Right atrium auricular region (tissue), 2 donors: ENCODE measurements around the gene SLC1A7. TPM values are rescaled to one million over a fixed set of nuclear protein-coding genes. Genes with fewer than 3 reads are reported as not detected.
"Not testable (repeated sequence)": the region's sequence is repeated elsewhere in the genome, so short reads cannot be mapped to it uniquely, and the experiment has no call there.

ENCODE experiments used
- DNase-seq: peaks from one replicate; pipeline ENCODE4 v3.0.0-alpha.2; 2019; ENCODE audit warnings: low spot score
- H3K27ac ChIP-seq, 2 donors: fragments of 200-600 bp; sonication (generic); 1 replicate in 1 of 2; 2 replicates in 1 of 2; pipeline ENCODE4 v1.5.1; 2016 to 2019
- H3K27me3 ChIP-seq, 2 donors: fragments of 200-600 bp; sonication (generic); one replicate each; pipeline versions ENCODE4 v1.5.1 to v1.6.0; 2017 to 2019
- H3K36me3 ChIP-seq: fragments of 200-600 bp; sonication (generic); one replicate; pipeline ENCODE4 v1.5.1; 2016
- H3K4me1 ChIP-seq, 2 donors: fragments of 200-600 bp; sonication (generic); one replicate each; pipeline versions ENCODE4 v1.5.1 to v1.6.0; 2017 to 2019
- H3K4me3 ChIP-seq, 2 donors: fragments of 200-600 bp; sonication (generic); 1 replicate in 1 of 2; 2 replicates in 1 of 2; pipeline ENCODE4 v1.5.1; 2017 to 2019; ENCODE audit warnings: mild to moderate bottlenecking in 1 of 2, moderate library complexity in 1 of 2
- H3K9me3 ChIP-seq, 2 donors: fragments of 200-600 bp; sonication (generic); one replicate each; pipeline ENCODE4 v1.5.1; 2019
- total RNA-seq, 2 donors: library from RNA; depleted of rRNA; stranded (reverse); fragments of >200 nt; gene quantifications; one replicate each; pipeline ENCODE4 v1.1.0, GENCODE V29; 2016
- TF ChIP-seq, protein P1 (sequence below), 2 donors: fragments of 200-600 bp; sonication (generic); IDR thresholded peaks; one replicate each; pipeline ENCODE4 v1.5.1; 2019; ENCODE audit warnings: antibody characterized with exemption in 2 of 2

SLC1A7 gene
- total RNA-seq, 2 donors from 2014 or later, result 0.56 to 0.71 TPM

DNA sequence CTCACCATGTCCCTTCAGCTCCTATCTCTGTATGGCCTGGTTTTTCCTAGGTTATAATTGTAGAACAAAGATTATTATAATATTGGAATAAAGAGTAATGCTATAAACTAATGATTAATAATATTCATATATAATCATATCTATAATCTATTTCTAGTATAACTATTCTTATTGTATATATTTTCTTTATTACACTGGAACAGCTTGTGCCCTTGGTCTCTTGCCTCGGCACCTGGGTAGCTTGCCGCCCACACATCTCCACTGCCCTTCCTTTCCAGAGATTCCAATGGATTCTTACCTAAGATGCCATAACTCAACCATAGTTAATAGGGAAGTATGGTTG, 43.5 kb upstream of the SLC1A7 start:
- not testable (repeated sequence) for H3K27me3 ChIP-seq, H3K9me3 ChIP-seq, H3K27ac ChIP-seq, H3K36me3 ChIP-seq, H3K4me3 ChIP-seq, DNase-seq
- TF ChIP-seq, protein P1, sequence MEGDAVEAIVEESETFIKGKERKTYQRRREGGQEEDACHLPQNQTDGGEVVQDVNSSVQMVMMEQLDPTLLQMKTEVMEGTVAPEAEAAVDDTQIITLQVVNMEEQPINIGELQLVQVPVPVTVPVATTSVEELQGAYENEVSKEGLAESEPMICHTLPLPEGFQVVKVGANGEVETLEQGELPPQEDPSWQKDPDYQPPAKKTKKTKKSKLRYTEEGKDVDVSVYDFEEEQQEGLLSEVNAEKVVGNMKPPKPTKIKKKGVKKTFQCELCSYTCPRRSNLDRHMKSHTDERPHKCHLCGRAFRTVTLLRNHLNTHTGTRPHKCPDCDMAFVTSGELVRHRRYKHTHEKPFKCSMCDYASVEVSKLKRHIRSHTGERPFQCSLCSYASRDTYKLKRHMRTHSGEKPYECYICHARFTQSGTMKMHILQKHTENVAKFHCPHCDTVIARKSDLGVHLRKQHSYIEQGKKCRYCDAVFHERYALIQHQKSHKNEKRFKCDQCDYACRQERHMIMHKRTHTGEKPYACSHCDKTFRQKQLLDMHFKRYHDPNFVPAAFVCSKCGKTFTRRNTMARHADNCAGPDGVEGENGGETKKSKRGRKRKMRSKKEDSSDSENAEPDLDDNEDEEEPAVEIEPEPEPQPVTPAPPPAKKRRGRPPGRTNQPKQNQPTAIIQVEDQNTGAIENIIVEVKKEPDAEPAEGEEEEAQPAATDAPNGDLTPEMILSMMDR (IDR thresholded peaks at IDR 0.05), result peak; percentile 10 to 20
- peaks cover 0 to 17% of the 10 kb centered on the region in 2 donors for H3K4me1 ChIP-seq

DNA sequence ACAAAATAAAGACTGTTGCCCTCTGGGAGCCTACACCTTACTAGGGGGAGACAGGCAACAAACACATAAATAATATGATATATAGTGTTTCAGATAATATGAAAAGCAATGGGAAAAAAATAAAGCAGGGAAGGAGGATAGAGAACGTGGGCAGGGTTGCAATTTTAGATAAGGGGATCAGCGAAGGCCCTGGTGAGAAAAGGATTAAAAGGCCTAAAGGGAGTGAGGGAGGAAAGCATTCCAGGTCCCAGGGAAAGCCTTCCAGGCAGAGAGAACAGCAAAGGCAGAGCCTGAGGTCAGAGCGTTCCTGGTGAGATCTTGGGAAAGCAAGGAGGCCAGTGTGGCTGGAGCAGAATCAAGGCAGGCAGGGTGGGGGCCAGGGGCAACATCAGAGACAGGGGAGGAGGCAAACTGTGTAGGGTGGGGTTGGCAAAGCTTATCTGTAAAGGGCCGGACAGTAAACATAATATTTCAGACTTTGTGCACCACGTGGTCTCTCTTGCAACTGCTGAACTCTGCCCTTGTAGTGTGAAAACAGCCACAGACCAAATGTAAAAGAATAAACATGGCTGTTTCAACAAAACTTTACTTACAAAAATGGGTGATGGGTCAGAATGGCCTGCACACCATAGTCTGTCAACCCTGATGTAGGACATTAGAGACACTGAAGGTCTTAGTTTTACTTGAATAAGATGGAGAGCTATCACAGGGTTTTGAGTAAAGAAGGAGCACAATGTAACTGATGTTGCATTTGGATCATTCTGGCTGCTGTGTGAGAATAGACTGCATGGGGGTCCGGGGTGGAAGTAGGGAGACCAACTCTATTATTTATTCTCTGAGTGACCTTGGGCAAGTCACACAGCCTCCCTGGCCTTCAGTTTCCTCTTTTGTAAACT, 40.9 kb upstream of the SLC1A7 start:
- no peaks in the 10 kb centered on the region for H3K36me3 ChIP-seq
- H3K4me3 ChIP-seq, result no peak overlapping the region
- H3K27ac ChIP-seq, result peak overlapping the region; percentile 9 to 26
- TF ChIP-seq, protein P1 (IDR thresholded peaks at IDR 0.05), result no peak
- H3K4me1 ChIP-seq, result peaks cover 0 to 17% of the 10 kb centered on the region in 2 donors
- H3K27me3 ChIP-seq, result no peaks in the 10 kb centered on the region
- peak; percentile 67 for DNase-seq
- H3K9me3 ChIP-seq, result no peaks in the 10 kb centered on the region

DNA sequence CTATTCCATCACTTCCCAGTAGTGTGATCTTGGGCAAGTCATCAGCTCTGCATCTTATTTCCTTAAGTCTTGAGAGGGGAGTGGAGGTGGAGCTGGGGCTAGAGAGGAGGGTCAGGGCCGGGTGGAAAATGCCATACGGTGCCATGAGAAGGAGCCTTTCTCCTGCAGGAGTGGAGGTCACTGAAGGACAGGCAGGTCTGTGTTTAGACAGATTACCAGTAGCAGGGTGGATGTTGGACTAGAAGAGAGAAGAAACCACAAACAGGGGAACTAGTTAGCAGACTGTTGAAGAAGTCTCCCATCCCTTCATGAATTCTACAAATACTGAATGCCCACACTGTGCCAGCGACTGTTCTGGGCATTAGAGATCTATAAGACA, 40.3 kb upstream of the SLC1A7 start:
- peaks cover 0 to 17% of the 10 kb centered on the region in 2 donors for H3K4me1 ChIP-seq
- TF ChIP-seq, protein P1 (IDR thresholded peaks at IDR 0.05), result no peak
- DNase-seq, result no peak
- peak overlapping the region; percentile 9 to 26 for H3K27ac ChIP-seq
- no peaks in the 10 kb centered on the region for H3K36me3 ChIP-seq
- H3K4me3 ChIP-seq, result no peak overlapping the region
- H3K9me3 ChIP-seq, result no peaks in the 10 kb centered on the region
- no peaks in the 10 kb centered on the region for H3K27me3 ChIP-seq

DNA sequence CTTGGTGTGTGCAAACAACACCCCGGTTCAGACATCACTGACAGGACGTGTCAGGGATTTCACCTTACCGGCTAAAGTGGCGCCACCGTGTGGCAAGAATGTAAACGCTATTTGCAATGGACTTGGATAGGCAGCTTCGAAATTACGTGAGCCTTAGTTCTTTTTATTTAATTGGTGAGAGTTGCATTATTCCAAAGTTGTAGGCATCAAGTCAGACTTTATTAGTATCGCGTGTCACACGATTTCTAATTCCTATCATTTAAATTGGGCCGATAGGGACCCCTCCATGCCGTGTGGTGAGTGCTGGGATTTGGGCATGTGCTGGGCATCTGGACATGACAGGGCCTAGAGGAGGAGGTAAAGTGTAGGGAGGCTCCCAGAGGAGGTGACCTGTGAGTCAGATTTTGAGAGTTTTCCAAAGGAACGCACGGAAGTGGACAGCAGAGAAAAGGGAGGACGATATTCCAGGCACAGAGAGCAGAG, 39.7 kb upstream of the SLC1A7 start:
- Histone ChIP-seq H3K9me3 (no peaks in the 10 kb centered on the region), H3K27me3 (no peaks in the 10 kb centered on the region), H3K27ac (peak overlapping the region in 1 of 2 donors; percentile 26), H3K4me3 (no peak overlapping the region), H3K36me3 (no peaks in the 10 kb centered on the region), H3K4me1 (peaks cover 0 to 21% of the 10 kb centered on the region in 2 donors)
- TF ChIP-seq, protein P1 (IDR thresholded peaks at IDR 0.05), result peak; percentile 70 to 93
- DNase-seq, result peak; percentile 92

DNA sequence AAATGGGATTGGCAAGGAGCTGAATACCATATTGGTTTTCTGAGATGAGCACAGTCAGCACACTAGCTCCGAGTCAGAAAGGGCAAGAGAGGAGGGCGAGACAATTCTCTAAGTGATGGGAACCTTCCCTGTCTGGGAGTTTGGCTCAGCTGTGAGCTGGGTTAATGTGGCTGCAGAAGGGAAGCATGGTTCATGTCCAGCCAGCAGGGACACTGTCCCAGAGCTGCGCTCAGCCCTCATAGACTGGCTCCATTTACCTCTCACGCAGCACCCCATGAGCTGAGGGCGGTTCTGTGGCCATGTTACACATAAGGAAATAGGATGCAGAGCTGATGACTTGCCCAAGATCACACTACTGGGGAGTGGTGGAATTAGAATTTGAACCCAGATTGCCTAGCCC, 38.5 kb upstream of the SLC1A7 start:
- no peaks in the 10 kb centered on the region for H3K36me3 ChIP-seq
- H3K4me1 ChIP-seq, result peaks cover 0 to 29% of the 10 kb centered on the region in 2 donors
- no peak for DNase-seq
- TF ChIP-seq, protein P1 (IDR thresholded peaks at IDR 0.05), result no peak
- H3K27me3 ChIP-seq, result no peaks in the 10 kb centered on the region
- no peak overlapping the region for H3K27ac ChIP-seq
- H3K9me3 ChIP-seq, result no peaks in the 10 kb centered on the region
- no peak overlapping the region for H3K4me3 ChIP-seq
